GM19324 (cell line): ENCODE results near the gene RNGTT.

Source experiments
- ATAC-seq: cut with Tn5 transposase; IDR thresholded peaks from one replicate; pipeline ENCODE4 v1.9.1; 2021; ENCODE audit warnings: mild to moderate bottlenecking, moderate library complexity; ENCODE audit not compliant: unreplicated experiment, low FRiP score

The RNGTT gene

GRCh38 chr6:88569959-88570358, 393.5 kb downstream of the RNGTT start:
- no peak for ATAC-seq

DNA sequence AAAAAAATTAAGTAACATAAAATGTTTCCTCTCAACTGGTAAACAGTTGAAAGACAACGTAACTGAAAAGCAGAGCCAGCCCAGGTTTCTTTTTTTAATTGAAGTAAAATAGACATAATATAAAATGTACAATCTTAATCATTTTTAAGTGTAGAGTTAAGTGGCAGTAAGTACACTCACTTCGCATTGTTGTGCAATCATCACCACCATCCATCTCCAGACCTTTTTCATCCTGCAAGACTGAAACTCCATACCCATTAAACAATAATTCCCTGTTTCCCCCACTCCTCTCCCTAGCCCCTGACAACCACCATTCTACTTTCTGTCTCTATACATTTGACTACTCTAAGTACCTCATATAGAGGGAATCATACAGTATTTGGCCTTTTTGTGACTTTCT, 395.7 kb downstream of the RNGTT start:
- ATAC-seq = no peak

DNA sequence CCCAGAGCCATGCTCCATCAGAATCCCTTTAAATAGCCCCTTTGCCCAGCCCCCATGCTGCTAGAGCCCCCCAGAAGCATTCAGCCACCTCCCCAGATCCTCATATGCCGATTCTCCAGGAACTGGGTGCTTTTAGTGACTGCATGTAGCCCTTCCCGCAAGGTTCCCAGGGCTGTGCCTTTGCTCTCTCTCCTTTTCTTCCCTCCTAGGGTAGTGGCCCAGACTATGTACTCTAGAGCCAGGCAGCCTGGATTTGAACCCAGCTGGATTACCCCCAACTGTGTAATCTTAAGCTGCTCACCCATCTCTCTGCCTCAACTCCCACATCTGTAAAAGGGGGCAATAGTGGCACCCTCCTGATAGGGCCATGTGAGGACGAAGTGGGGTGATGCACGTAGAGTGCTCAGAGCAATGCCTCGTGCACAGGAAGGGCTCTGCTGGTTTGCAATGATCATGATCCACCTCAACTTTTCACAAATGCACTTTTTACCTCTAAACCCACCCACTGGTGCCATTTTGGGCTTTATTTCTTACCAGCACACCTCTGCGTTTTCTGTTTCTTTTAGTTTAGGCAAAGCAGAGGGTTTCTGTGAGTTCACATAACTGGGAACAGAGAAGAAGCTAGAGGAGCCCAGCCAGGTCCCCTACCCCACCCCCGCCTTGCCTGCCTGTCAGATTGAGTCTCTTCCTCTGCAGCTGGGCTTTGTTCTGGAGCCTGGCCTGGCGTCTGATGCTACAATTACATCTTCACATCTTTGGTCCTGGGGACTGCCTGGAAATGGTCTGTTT, 396.5 kb downstream of the RNGTT start:
- peak; percentile 52 for ATAC-seq

- ATAC-seq = no peak
Observed at GRCh38 chr6:88565836-88566235, 397.6 kb downstream of the RNGTT start.

DNA sequence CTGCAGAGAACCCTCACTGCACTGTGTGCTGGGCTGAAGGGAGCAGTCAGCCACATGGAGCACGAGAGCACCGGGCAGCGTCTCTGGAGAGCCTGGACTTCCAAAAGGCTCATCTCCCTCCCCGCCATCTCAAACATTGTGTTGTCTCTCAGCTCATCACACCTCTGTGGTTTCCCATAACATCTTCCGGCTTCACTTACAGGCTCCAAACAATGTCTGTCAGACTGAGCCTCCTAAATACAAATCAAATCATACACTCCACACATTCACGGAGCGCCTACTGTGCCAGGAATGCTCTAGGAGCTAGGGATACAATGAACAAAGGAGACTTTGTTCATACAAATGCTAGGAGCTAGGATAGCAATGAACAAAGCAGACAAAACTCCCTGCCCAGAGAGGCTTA, 398.0 kb downstream of the RNGTT start:
- no peak for ATAC-seq

- no peak for ATAC-seq
Observed at GRCh38 chr6:88563277-88563625, 400.2 kb downstream of the RNGTT start.

DNA sequence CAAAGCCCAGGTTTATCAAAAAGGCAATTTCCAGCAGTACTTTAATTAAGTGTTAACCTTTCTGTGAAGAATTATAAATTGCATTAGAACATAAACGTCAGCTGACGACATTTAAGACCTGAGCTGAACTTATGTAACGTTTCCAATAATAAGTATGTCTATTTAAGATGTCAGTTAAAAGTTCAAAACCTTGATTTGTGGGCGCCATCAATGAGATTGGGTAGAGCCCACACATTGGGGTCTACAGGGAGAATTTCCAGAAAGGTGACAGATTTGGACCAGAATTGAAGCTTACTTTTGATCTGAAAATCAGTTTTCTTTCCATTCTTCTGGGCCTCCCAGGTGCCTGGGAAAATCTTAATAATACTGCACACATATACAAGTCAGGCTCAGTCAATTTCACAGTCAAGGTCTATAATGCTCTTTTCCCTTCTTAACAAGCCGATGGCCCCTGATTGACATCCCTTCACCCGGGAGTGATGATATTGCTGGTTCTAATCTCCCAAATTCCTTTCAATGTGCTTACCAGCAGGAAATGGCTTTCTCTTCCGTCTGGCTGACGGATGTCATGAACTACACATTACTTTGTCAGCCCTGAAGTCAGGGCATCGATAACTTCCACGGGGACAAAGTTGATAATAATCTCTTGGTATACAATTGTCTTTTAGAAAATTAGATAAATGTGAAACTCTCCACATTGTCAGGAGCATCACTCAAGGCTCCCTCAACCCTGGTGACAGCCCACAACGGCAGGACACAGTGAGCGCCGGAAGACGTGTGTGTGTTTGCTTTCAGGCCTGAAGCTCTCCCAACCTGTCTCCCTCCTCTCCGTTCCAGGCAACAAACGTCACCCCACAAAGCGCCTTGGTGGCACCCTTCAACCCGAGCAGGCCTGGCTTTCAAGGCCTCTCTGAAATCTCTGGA, 400.8 kb downstream of the RNGTT start:
- no peak for ATAC-seq

- ATAC-seq = no peak
Observed at GRCh38 chr6:88561954-88562315, 401.5 kb downstream of the RNGTT start.

DNA sequence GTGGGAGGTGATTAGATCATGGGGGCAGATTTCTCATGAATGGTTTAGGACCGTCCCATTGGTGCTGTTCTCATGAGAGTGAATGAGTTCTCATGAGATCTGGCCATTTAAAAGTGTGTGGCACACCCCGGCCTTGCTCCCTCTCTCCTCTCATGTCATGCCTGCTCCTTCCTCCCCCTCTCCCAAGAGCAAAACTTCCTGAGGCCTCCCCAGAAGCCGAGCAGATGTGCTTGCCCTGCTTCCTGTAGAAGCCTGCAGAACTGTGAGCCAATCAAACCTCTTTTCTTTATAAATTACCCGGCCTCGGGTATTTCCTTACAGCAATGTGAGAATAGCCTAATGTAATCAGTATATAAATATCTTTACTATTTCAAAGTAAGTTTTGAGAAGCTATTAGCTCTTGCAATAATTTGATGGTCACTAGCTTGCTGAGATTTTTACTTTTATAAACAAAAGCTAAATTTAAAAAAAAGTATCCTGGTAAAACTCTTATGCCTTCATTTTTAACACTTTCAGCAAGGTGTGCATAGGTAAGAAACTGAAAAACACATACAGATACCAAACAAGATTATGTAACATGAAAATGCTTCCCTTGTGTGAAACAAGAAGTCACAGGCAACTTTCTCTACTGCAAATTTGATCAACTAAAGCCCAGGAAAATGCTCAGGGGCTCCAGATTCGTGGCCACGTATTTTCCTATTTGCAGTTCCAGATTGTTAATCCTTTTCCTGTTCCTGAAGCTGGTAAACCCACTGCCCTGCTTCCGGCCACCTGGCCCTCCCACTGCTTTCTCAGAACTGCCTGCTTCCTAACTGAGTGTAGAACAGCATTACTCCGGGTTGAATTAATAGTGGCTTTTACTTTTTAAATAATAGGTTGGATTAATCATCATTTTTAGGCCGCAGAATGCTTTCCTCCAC, 402.1 kb downstream of the RNGTT start:
- ATAC-seq = no peak
